Measurements from ENCODE around the gene AGBL4.

- TF ChIP-seq ATF3 (IDR thresholded peaks at IDR 0.05): no peak
- TF ChIP-seq ATF3 (CRISPR knock-in tag; conservative IDR thresholded peaks at IDR 0.05): no peak
- no peak for TF ChIP-seq FOXP1 (CRISPR knock-in tag; IDR thresholded peaks at IDR 0.05)
- TF ChIP-seq SMAD4 (CRISPR knock-in tag; conservative IDR thresholded peaks at IDR 0.05): no peak
- no peak for TF ChIP-seq CHD1 (IDR thresholded peaks at IDR 0.05; ENCODE audit: low read length)
- no peak for TF ChIP-seq CTCF (IDR thresholded peaks at IDR 0.05 in 2 of 3, conservative IDR thresholded peaks at IDR 0.05 in 1 of 3; ENCODE audit: insufficient read depth in 2 of 3, low read depth in 1 of 3, low read length in 3 of 3)
- no peak for TF ChIP-seq NFYB (IDR thresholded peaks at IDR 0.05; ENCODE audit: extremely low read depth, insufficient read length)
- TF ChIP-seq ZC3H8 (IDR thresholded peaks at IDR 0.05): no peak
- TF ChIP-seq ZNF274 (IDR thresholded peaks at IDR 0.05; ENCODE audit: borderline replicate concordance, low read depth, low read length): no peak
- TF ChIP-seq RBM15 (IDR thresholded peaks at IDR 0.05; ENCODE audit: insufficient read depth, low read length): no peak
- TF ChIP-seq ZFP1 (CRISPR knock-in tag; IDR thresholded peaks at IDR 0.05): no peak
- no peak for TF ChIP-seq SOX6 (IDR thresholded peaks at IDR 0.05)
Observed at GRCh38 chr1:48548985-48549384, 1474.8 kb downstream of the AGBL4 start.
